B cell (primary cell): ENCODE data around the gene AUTS2.

Experiments used
- CTCF ChIP-seq: fragments of 200-600 bp; IDR thresholded peaks from one replicate; pipeline ENCODE4 v1.8.0; 2022; ENCODE audit warnings: antibody characterized with exemption, mild to moderate bottlenecking
- EZH2 ChIP-seq: IDR thresholded peaks from 2 replicates; pipeline ENCODE4 v1.6.1; 2012; ENCODE audit warnings: borderline replicate concordance, low read depth, mild to moderate bottlenecking, moderate library complexity, low read length; ENCODE audit not compliant: insufficient read depth, poor library complexity, severe bottlenecking

DNA sequence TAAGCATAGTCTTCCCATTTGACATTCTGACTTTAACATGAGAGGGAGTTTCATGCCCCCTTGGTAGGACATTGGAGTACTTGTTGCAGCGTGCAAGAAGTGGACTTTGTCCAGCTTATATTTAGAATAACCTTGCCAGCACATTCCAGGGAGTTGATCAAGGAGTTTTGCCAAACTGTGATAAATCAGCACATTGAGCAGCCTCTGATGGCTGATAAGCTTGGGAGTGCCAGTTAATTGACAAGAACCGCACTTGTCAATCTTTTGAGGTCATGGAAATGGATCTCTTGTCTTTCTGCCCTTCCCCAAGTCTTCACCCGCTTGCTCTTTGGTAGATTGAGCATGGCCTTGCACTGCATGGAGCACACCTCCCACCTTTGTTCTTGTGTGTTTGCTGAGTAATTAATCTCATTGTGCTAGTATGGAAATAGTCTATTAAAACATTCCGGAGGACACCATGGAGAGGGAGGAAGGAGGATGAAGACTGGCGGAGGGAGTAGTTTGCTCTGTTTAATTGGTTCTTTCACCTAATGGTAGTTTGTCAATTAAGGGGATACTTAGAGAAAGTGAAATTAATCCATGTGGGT lies 865.2 kb downstream of the AUTS2 start:
- no peak for TF ChIP-seq CTCF
- TF ChIP-seq EZH2, result no peak
